ENCODE data around the gene HHAT. TPM values are rescaled to one million over a fixed set of nuclear protein-coding genes. Genes with fewer than 3 reads are reported as not detected.

The HHAT gene
- total RNA-seq, 2 donors from 2014 or later: 1.6 to 2.0 TPM

DNA sequence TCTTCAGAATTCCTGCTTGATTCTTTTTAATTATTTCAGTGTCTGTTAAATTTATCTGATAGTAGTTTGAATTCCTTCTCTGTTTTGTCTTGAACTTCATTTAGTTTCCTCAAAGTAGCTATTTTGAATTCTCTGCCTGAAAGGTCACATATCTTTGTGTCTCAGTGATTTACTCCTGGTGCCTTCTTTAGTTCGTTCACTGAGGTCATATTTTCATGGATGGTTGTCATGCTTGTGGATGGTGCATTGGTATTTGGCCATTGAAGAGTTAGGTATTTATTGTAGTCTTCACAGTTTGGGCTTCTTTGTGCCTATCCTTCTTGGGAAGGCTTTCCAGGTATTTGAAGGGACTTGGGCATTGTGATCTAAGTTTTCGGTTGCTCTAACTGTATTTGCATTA lies 267.9 kb downstream of the HHAT start:
- no peaks in the 10 kb centered on the region for H3K27me3 ChIP-seq
- H3K27ac ChIP-seq: no peak overlapping the region
- H3K4me3 ChIP-seq: no peak overlapping the region
- no peak for DNase-seq (ENCODE audit: low spot score)
- H3K4me1 ChIP-seq: peaks cover 0 to 7% of the 10 kb centered on the region in 2 donors
- no peaks in the 10 kb centered on the region for H3K9me3 ChIP-seq
- no peaks in the 10 kb centered on the region for H3K36me3 ChIP-seq
- TF ChIP-seq, protein P1, sequence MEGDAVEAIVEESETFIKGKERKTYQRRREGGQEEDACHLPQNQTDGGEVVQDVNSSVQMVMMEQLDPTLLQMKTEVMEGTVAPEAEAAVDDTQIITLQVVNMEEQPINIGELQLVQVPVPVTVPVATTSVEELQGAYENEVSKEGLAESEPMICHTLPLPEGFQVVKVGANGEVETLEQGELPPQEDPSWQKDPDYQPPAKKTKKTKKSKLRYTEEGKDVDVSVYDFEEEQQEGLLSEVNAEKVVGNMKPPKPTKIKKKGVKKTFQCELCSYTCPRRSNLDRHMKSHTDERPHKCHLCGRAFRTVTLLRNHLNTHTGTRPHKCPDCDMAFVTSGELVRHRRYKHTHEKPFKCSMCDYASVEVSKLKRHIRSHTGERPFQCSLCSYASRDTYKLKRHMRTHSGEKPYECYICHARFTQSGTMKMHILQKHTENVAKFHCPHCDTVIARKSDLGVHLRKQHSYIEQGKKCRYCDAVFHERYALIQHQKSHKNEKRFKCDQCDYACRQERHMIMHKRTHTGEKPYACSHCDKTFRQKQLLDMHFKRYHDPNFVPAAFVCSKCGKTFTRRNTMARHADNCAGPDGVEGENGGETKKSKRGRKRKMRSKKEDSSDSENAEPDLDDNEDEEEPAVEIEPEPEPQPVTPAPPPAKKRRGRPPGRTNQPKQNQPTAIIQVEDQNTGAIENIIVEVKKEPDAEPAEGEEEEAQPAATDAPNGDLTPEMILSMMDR (IDR thresholded peaks at IDR 0.05): no peak

DNA sequence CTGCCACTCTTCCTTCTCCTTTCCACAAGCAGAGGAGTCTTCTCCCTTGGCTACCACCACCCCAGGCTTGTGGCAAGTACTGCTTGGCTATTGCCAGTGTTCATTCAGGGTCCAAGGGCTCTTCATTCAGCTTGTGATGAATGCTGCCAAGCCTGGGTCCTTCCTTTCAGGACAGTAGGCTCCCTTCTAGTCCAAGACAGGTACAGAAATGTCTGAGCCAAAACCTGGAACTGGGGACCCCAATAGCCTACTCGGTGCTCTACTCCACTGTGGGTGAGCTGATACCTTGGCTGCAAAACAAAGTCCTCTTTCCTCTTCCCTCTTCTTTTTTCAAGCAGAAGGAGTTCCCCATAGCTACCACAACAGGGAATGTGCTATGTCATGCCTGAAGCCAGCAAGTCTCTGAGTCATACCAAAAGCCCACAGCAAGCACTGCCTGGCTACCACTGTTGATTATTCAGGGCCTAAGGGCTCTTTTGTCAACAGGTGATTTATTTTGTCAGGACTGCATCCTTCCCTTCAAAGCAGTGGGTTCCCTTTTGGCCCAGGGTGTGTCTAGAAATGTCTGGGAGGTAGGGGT lies 268.9 kb downstream of the HHAT start:
- H3K27me3 ChIP-seq: no peaks in the 10 kb centered on the region
- no peaks in the 10 kb centered on the region for H3K9me3 ChIP-seq
- peak overlapping the region; percentile 38 to 71 for H3K27ac ChIP-seq
- peaks cover 0 to 7% of the 10 kb centered on the region in 2 donors for H3K4me1 ChIP-seq
- no peaks in the 10 kb centered on the region for H3K36me3 ChIP-seq
- H3K4me3 ChIP-seq: no peak overlapping the region
- TF ChIP-seq, protein P1 (IDR thresholded peaks at IDR 0.05): no peak
- no peak for DNase-seq (ENCODE audit: low spot score)

DNA sequence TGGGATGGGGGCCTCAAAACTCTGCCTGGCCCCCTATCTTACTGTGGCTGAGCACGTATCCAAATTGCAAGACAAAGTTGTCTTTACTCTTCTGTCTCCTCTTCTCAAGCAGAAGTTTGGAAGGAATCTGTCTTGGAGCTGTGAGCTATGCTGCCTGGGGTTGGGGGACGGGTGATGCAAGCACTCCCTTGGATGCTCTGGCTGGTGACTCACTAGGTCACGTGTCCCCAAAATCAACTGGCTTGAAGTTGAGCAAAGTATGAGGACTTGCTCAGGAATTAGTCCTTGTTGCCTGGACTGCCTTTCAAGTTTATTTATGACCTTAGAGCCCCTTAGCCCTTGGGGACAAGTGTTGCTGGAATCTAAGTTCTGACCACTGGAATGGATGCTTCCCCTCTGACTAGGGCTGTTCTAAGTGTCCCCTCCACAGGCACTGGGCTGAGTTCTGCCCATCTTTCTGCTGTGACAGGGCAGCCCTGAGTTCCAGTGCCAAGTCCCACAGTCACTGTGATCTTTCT lies 269.5 kb downstream of the HHAT start:
- Histone ChIP-seq H3K4me1 (peaks cover 0 to 7% of the 10 kb centered on the region in 2 donors), H3K27me3 (no peaks in the 10 kb centered on the region), H3K27ac (peak overlapping the region; percentile 38 to 71), H3K4me3 (no peak overlapping the region), H3K9me3 (no peaks in the 10 kb centered on the region), H3K36me3 (no peaks in the 10 kb centered on the region)
- TF ChIP-seq, protein P1 (IDR thresholded peaks at IDR 0.05): no peak
- peak; percentile 90 for DNase-seq (ENCODE audit: low spot score)

DNA sequence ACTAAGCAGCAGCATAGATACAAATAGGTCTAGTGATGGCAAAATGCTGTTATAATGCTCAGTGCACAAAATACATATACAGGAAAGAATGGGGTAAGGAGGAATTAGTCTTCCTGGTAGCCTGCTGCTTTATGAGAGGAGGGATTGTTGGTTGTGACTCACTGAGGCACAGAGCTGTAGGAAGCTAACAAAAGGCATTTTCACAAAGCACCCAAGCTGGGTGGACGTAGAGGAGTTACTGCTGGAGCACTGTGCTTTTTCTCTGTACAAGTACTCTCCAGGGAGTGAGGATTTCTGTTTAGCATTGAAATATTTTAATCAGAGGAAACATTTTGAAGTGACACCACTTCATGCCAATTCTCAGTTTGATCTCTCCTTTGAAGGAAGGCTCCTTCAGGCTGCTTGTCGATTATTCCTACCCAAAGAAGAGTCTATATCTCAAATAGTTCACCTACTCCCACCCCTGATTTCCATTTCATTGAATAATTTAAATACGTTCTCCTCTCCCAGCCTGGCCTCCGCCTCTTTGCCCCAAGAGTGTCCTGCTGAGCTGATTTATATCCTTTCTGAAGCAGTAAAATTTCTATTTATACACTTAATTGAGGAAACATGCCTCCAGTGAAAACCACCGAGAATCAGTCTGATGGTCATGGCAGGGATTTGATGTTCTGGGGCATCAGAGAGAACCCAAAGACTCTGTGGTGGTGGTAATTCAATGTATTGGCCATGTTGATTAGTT lies 271.9 kb downstream of the HHAT start:
- Histone ChIP-seq H3K9me3 (no peaks in the 10 kb centered on the region), H3K27me3 (no peaks in the 10 kb centered on the region), H3K36me3 (no peaks in the 10 kb centered on the region), H3K27ac (no peak overlapping the region), H3K4me3 (no peak overlapping the region), H3K4me1 (peaks cover 0 to 7% of the 10 kb centered on the region in 2 donors)
- no peak for DNase-seq (ENCODE audit: low spot score)
- TF ChIP-seq, protein P1 (IDR thresholded peaks at IDR 0.05): no peak

DNA sequence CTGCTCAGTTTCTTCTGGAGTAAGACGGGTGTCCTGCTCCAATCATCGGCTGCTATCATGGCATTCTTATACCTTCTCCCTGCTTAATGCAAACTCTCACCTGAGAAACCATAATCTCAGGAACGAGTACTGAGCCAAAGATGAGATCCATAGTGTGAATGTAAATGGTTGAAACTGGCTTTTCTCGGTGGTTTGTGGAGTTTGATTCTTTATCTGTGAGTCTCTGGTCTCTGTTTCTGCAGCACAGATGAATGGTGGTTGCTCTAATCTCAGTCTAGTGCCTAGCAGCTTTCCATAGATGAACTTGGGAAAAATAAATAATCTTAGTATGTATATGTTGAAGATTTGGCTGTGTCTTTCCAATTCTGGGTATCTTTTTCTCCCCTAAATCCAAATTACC lies 274.4 kb downstream of the HHAT start:
- Histone ChIP-seq H3K9me3 (peaks cover 0 to 7% of the 10 kb centered on the region in 2 donors), H3K27me3 (no peaks in the 10 kb centered on the region), H3K4me1 (peaks cover 0 to under 1% of the 10 kb centered on the region in 2 donors), H3K36me3 (no peaks in the 10 kb centered on the region), H3K4me3 (no peak overlapping the region), H3K27ac (no peak overlapping the region)
- DNase-seq (ENCODE audit: low spot score): no peak
- TF ChIP-seq, protein P1 (IDR thresholded peaks at IDR 0.05): no peak

Data from right atrium auricular region (tissue), 2 donors.